ENCODE data around the gene CCL8.

Gene CCL8

DNA sequence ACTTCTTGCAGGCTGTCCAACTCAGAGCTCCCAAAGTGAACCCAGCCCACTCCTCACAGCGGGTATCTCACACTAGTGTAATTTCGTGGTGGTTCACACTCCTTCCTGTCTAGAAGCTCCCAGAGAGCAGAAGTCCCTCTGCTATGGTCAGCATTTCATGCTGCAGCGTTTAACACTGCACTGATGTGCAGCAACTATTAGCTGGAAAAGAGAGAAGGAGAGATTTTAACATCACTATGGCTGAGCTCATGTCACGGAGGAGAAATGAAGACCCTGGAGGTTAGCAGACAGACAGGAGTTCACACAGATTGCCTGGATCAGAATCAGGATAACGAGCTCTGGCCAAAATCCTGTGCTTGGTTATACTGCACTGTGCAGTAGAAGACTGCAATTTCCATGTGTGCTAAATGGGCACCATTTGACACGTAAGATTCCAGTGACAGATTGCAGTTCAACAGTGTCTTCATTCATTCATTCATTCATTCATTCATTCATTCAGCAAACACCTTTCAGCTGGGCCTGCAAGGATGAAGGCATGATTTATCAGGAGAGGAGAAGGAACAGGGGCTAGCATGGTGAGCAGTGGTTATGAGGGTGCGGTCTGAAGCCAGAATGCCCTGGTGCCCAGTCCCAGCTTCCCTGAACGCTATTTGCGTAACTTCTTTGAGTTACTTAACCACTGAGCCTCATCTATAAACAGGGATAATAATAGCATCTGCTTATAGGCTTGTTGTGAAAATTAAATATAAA is 49.1 kb downstream of the CCL8 start:
- no peak for DNase-seq

DNA sequence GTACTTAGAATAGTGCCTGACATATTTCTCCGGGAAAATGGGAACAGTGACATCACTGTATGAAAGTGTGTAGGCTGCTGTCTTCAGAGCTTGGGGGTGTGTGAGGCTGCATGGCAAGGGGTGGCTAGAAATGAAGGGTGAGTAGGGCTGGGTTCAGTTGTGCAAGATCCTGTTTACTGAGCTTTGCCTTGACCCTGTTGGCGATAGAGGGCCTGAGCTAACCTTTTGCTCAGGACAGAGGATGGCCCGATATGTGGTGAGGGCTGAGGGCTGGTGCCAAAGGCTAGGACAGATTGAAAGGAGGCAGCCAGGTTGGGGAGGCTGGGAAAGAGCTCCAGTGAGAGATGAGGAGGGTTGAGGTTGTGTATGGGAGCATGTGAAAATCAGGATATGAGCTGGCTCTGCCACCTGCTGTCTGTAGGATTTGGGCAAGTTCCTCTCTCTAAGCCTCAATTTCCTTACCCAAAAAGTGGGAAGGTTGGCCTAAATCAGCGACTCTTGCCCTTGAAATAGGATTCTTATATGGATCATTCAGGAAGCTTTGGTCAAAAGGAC is 49.8 kb downstream of the CCL8 start:
- no peak for DNase-seq

DNA sequence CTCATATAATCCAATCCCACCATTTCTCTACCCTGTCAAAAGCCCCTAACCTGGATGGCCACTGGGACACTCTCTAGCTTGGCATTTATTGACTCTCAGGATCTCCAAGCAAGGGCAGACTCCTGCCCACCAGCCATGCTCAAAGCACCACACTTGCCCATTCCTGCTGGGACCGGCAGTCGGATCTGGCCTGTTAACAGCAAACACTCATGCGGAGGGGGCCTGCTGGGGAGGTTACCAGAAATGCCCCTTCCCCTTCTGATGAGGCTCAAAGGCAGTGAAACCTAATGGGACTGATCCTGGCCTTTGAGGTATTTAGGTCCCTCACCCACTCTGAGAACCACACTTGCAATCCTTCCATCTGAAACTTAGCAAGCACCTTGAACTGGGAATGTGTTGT is 50.3 kb downstream of the CCL8 start:
- no peak for DNase-seq

DNA sequence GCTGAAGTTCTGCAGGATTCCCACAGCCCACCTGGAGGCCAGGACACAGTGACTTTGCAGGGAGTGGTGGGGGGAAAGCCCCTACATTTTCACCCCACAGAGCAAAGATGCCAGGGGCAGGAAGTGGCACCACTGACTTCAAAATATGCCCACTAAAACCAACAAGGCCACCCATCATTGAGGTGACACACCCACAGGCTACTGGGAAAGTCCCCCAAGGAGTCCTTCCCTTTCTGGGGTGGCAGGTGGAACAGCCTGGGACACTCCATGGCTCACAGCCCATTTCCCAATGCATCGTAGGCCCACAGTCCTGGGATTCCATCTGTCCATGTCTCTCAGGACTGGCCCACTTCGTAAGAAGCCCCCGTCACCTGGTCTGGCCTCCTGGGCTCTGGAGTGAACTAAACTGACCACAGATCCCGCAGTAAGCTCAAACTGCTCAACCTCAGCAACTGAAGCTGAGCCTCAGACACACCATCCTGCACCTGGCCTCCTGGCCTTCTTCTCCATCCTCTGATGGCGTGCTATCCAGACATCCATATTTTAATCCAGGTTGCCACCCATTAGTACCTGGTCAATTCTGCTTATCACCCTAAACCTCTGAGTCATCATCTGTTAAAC is 51.3 kb downstream of the CCL8 start:
- no peak for DNase-seq

DNA sequence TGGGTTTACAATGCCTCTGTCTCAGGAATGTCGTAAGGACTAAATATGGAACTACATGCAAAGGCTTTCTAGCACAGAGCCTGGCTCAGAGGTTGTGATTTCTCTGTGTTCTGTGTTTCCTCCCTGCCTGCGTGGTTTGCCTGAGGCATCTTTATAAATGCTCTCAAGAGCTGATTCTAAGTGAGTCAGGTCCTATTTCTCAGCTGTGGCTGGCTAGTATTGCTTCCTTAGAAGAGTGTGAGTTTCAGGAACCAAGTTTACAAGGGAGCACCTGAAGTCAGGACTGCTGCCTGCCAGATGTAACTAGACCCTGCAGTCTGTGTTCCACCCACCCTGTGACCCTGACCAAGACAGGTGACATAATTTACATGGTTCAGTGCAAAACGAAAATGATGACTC is 51.8 kb downstream of the CCL8 start:
- DNase-seq = no peak

Measured in activated T-cell treated with anti-CD3 and anti-CD28 coated beads for 4 hours (primary cell).